Non-pigmented ciliary epithelial cell (primary cell): Measurements from ENCODE around the gene KRT74.

ENCODE experiments used
- DNase-seq: peaks from one replicate; pipeline ENCODE4 v3.0.0-alpha.2; 2010; ENCODE audit warnings: low read depth

Gene KRT74

DNA sequence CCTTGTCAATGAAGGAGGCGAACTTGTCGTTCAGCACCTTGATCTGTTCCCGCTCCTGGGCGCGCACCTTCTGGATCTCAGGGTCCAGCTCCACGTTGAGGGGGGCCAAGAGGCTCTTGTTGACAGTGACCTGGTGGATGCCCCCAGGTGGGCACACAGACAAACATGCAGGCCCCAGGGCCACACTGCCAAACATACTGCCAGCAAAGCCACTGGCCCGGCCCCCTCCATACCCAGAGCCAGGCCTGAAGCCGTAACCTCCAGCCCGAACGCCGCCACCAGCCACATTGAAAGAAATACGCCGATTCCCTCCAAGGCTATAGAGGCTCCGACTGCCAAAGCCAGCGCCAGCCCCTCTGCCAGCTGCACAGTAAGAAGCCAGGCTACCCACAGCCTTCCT, 337 bp downstream of the KRT74 start:
- DNase-seq = no peak

DNA sequence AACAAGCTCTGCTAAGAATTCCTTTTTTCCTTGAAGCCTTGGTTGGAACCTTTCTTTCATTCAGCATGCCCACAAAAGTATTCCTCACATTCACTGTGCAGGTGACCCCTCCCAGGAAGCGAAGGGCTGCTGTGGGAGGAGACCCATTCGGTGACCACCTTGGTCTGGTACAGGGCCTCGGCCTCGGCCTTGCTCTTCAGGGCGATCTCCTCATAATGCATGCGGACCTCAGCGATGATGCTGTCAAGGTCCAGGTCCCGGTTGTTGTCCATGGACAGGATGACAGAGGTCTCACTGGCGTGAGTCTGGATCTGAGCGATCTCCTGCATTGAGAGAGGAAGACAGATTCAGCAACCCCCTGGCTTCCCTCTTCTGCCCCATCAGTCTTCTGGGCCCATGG, 3.1 kb downstream of the KRT74 start:
- no peak for DNase-seq

DNA sequence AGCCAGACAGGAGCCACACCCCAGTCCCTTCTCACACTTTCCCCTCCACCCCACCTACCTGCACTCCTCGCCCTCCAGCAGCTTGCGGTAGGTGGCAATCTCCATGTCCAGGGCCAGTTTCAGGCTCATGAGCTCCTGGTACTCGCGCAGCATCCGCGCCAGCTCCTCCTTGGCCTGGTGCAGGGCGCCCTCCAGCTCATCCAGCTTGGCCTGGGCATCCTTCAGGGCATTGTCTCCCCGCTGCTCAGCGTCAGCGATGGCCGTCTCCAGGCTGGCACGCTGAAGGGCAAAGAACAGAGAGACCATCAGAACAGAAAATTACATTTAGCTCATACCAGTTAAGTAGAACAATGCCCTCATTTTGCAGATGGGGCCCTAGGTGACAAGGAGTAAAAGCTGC, 5.5 kb downstream of the KRT74 start:
- DNase-seq = no peak

DNA sequence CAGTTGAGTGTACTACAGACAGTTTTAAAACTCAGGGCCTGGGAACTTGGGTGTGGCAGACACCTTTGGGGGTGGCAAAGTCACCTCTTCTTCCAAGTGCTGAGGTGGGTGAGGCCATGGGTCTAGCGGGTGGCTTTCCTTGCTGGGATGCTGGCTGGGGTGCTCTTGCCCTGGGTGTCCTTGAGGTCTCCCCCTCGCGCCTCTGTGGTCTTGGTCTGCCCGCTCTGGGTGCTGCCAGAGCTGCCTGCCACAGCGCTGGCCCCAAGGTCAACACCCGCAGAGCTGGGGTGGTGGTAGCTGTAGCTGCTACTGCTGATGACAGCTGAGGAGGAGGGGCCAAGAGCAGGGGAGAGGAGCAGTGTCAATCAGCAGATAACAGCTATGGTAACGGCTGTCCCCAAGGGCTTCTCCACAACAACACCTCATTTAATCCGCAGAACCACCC, 6.8 kb downstream of the KRT74 start:
- no peak for DNase-seq

DNA sequence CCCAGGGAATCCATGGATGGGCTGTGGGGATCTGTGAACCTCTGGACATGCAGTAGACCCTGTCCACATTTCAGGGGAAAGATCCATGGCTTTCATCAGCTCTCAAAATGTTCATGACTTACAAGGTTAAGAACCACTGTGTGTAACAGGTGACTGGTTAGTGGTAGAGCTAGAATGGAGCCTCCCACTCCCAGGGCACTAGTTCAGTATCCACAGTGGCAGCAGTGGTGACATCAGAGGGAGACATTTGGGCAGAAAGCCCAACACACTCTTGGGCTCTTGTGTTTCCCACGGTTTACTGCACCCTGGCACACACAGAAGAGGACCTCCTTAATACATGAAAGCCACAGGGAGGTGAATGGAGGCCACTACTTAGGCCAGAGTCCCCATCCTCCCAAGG, 9.1 kb downstream of the KRT74 start:
- DNase-seq = no peak

DNA sequence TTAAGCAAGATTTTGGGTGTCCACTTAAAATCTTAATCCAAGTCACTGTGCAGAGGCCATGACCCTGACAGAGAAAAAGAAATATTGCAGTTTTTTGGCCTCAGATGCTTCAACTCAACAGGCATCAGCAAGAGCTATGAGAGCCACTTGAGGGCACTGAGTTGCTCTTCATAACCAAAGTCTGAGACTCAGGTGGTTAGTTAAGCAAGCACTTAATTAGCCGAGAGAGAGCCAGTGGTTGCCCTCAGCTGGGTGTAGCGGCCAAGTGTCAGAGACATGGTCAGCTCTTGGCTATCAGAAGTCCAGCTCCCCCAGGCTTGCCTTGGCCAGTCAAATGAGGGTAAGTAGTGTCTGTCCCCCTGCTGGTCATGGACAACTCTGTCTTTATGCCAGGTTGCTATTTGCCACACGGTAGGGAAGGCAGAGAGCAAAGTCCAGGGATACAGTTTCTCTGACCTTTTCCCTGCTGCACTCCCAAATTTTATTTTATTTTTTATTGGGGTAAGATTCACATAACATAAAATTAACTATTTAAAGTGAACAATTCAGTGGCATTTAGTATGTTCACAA, 11.7 kb downstream of the KRT74 start:
- no peak for DNase-seq

DNA sequence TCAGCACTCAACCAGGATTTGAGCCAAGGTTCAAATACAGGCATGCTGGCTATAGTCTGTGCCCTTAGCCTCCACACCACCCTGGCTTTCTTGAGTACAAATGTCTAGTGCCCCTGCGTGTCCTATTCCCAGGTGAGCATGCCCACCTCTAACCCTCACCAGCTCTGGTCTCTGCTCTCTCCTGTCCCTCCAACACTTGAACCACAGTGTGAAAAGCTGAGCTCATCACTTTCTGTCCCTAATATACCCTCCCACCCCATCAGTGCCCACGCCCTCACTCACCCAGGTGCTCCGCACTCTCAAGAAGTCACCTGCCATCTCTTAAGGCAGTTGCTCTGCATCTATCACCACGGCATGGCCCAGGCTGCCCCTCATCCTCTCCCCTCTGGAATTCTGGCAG, 13.7 kb downstream of the KRT74 start:
- DNase-seq = no peak

DNA sequence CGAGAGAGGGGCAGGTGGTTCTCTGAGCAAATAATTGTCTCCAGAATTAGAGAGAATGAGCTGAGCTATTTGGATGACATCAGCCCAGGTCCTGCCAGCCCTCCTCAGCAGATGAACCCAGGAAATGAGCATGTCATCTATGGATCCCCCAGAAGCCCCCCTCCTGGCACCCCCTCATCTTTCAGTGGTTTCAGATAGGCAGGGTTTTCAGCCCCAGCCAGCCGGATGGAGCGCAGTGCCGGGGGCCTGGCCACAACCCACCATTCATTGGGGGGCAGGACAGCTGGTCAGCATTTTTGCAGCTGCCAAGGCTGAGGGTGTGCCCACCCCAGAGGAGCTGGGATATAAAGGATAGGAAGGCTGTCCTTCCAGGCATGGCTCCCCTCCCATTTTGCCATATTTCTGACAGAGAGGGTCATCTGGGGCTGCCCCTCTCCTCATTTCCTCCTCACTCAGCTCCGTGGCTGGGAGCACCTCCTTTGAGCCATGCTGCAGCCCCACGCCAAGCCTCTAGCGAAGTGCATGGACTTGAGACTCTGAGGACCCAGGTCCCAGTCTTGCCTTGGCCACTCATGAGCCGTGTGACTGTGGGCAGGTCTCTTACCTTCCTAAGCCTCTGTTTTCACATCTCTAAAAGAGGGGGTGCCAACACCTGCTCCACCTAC, 14.7 kb downstream of the KRT74 start:
- no peak for DNase-seq

DNA sequence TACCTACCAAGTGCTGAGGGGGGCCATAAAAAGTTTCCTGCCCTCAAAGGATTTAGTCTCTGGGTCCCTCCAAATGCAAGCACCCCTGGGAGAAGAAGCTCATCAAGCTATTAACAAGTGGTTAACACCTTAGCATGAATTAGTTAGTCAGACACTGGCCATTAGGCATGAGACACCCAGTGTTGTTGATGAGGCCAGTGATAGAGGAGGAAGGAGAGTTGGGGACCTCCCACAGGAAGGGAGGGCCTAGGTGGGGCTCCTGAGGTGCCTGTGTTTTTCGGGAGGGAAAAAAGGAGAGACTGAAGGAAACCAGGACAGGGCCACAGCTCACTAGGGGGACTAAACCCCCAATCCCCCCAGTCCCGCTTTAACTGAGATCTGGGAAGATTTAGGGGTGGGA, 16.2 kb downstream of the KRT74 start:
- DNase-seq = no peak

DNA sequence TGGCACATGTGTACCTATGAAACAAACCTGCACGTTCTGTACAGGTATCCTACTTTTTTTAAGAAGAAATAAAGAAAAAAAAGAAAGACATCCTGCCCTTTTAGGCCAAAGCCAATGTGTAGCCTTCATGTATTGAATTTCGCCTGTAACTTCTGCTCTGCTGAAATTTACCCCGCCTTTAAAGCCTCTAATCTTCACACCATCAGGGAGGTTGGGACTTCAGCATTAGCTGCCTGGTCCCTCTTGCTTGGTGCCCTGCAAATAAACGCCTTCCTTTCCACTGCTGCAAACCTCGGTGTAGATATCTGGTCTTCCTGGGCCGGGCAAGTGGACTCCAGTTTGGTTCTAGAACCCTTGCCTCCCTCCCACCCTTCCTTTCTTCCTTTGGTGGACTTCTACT, 18.1 kb downstream of the KRT74 start:
- DNase-seq = no peak

DNA sequence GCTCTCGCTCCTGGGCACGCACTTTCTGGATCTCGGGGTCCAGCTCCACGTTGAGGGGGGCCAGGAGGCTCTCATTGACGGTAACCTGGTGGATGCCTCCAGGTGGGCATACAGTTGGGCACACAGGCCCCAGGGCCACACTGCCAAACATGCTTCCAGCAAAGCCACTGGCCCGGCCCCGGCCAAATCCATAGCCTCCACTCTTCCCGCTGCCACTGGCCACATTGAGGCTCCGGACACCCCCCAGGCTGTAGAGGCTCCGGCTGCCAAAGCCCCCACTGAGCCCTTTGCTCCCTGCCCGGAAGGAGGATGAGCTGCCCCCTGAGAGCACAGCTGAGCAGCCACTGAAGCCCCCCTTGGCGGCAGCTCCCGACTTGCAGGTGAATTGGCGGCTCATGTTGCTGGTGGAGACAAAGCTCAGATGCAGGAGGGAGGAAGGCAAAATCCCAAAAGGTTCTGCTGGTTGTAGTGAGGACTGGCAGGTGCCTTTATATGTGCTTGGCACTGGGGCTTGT, 20.9 kb downstream of the KRT74 start, which contains the start of gene KRT71:
Gene KRT71 (minus strand): TSS at position 465 of the 515 bp plus-strand sequence. CDS start 68 bp downstream, at position 397.
- no peak for DNase-seq

DNA sequence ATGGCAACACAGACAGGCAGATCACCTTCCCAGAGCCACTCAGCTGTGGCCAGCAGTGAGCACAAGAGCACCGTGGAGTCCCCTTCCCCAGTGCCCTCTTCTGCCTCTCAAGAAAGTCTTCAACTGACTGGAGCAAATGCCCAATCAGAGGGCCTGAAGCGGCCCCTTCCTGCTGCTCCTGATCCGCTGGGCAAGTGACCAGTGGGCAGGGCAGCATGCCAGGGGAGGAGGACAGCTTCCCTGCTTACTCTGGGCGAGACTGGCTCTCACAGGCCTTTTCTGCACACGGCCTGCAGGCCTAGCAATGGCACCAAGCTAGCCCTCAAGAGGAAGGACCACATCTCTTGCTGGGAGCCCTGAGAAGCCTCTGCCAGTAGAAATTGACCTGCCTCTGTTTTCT, 21.6 kb downstream of the KRT74 start:
- no peak for DNase-seq

DNA sequence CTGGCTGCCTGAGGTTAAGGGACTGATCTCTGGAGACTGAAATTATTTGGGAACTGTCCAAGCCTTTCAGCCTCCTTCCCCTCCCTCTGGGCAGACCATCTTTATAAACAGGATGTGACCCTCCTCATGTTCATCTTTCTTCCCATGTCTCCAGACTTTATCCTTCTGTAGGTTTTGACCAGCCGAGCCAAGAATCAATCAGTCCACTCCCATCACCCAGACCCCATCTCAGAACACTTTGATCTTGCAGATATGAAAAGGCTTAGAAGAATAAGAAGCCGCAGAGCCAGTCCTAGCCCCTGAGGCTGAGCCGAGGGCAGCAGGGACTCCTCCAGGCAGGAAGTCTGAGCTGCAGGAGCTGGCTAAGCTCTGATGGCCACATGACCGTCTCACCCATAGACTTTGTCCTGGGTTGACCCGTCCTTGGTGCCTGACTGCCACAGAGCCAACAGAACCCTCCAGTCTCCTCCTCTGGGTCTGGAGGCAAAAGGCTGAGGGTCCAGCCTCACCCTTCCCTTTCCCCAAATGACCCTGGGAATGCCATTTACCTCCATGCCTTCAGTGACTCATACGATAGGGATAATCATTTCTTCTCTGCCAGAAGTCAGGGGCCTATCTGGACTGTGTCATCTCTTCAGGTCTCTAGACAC, 22.3 kb downstream of the KRT74 start:
- no peak for DNase-seq

DNA sequence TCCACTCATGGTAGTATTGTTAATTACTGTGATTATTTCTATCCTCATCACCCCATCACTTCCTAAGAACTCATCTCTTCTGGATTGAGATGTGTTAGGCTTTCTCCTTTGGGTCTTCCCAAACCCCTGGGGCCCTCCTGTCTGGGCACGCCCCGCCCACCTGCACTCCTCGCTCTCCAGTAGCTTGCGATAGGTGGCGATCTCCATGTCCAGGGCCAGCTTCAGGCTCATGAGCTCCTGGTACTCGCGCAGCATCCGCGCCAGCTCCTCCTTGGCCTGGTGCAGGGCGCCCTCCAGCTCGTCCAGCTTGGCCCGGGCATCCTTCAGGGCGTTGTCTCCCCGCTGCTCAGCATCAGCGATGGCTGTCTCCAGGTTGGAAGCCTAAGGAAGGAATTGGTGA, 27.5 kb downstream of the KRT74 start:
- no peak for DNase-seq

DNA sequence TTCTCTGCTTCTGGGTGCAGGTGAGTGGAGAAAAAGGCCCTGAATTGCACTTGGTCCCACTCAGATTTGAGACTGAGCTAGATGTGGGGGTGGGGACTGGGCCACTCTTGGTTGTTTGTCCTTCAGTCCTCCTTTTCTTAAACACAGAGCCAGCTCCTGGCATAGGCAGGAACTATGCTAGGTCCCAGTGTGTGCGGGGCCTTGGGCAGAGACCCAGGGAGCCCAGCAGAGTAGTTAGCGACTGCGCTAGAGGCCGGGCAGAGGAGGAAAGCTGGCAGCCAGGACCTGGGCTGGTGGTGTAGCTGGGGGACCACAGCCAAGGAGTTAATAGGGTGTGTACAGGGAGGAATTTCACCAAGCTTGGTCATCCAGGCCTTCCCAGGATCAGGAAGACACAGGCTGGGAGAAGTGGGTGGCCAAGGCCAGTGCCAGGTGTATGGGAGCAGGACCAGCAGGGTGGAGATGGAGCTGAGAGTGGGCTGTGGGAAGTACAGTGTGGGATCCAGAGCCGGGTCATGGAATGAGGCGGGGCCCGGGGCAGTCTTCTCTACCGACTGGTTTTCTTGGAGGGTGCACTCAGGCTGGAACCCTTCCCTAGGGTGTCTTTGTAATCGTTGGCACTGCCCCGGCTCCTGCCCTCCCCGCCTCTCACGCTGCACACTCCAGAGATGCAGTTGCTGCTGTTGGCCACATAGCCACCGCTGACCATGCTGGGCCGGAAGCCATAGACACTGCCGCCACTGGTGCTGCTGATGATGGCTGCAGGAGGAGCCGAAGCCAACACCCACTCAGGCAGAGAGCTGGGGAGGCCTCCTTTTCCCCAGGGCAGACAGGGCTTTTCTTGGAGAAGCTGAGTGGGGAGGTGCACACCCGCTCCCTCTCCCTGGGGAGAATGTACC, 29.4 kb downstream of the KRT74 start:
- no peak for DNase-seq

DNA sequence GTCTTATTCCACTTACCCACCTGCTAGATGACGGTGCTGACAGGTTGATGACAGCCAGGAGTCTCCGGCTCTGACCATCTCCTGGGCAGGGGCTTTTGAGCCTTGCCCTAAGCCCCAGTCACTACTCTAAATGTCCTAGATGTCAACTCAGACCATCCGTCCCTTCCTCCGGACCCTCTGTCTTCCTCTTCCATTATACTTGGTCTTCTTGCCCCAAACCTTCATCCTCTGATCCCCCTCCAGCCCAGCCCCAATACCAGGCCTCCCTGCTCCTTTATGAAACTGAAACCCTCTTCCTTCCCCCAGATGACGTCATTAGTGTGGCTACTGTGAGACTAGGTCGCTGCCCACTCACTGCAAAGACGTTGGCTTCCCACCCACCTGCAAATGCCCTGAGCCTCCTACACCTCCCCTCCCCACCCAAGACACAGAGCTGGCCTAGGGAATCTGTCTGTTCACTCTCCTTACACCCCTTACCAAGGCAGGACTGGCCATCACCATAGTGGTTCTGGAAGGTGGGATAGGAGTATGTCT, 30.8 kb downstream of the KRT74 start:
- no peak for DNase-seq

DNA sequence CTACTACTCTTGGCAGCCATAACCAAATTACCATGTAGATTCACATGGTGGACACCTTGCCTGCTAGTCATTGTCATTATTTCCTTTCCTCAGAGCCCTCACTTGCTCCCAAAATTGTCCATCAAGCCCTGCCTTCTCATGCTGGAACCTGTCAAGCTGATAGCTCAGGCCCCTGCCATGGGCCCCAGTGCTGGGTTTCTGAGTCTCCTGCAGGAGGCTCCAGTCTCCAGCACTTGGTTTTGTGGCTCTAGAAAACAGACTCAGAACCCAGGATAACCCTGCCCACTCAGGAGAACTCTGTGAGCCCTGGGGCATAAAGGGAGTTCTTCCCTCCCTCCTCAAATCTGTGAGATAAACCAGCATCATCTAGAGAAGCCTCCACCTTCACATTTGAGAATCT, 31.5 kb downstream of the KRT74 start:
- DNase-seq = no peak

DNA sequence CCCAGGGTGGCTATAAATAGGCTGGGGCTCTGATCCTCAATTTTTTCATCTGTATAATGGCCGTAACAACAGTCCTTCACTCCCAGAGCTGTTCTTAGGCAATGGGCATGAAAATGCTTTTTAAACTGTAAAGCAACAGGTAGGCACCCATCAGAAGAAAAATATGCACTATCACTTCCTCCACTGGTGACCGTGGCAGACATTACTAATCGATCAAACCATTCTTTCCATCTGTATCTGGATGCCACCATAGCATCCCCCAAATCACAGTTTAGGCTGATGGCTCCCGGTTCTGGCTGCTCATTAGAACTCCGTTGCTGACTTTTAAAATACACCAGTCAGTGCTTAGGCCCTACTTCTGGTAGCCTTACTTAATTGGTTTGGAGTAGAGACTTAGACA, 31.9 kb downstream of the KRT74 start:
- DNase-seq = no peak

DNA sequence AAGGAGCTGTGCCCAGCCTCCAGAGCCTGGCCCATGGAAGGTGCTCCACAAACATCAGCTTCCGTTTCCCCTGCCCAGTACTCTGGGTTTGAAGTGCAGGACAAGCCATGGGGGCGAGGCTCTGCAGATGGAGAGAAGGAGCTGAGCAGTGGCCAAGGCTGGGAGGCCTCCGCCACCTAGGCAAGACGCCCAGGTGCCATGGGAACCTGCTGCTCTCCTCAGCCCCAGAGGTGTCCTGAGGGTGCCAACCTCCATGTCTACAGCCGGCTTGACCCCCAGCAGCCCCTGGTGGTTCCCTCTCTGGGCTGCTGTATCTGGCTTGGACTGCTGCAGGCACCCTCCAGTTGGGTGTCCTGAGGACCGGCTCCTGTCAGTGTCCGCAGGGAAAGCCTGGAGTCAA, 33.1 kb downstream of the KRT74 start:
- no peak for DNase-seq

DNA sequence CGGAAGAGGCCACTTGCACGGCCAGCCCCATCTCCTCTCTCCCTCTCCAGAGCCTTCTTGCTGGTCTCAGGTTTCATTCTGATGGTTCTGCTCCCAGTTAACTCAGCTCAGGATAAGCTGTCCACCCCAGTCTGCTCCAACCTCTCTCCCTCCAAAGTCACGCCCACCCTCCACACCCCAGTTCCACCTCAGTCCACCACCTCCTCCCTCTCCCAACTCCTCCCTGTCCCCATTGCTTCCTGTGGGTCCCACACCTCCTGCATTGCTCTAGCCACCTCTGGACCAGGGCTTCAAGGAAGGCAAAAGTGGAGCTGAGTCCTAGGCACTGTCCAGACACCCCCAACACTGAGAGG, 33.8 kb downstream of the KRT74 start:
- DNase-seq = no peak

DNA sequence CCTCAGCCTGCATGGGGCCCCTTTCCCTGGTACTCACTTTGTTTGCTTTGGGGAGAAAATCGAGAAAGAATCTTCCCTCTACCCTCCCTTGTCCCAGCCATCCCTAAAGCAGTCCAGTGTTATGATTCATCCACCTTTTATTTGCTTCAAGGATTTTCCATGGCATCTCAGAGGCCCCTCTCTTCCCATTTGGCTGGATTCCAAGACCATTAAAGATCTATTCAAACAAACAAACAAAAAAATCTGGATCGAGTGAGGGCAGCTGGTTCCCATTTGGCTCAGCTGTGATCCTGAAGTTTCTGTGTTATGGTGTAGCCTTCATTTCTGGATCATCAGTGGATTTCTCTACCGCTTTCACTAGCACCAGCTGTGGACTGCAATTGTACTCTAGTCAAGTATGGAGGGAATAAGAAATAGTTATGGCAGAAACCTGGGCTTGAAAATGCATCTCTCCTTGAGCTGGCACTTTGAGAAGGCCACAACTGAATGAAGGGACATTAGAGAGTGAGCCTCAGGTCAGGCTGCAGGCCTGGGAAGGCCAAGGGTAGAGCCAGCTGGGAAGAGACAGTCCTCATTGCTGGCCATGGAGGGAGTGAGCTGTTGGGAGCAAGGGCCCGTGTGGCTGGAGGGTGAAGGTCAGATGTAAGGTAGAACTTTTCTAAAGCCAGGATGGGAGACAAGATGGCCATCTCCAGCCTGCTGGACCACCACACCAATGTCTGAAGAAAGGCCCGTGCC, 34.4 kb downstream of the KRT74 start:
- no peak for DNase-seq

DNA sequence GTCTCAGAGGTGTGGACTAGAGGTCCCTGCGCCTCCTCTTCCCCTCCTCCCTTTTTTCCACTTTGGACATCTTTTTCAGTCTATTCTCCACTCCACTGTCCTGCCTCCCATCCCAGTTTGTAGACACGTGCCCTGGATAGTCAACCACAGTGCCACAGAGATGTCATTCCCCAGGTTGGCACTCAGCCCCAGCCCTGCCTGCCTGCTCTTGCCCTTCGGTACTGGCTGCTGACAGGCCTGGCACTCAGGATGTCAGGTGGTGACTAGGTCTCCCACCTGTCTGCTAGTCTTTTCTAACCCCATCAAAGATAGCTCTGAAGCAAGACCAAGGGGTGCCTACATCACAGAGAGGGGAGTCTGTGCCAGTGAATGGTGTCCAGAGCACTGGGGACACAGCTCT, 36.5 kb downstream of the KRT74 start:
- DNase-seq = no peak
